Spleen (tissue), 7 donors: Measurements from ENCODE around the gene VAMP2.

ENCODE experiments used
- POLR2A ChIP-seq, 3 donors: fragments of 450-650 bp; IDR thresholded peaks; one replicate each; pipeline ENCODE4 v1.5.1; 2017; ENCODE audit warnings: antibody characterized with exemption in 3 of 3, mild to moderate bottlenecking in 1 of 3
- POLR2AphosphoS5 ChIP-seq, 3 donors: sonication (generic); formaldehyde crosslinking; IDR thresholded peaks; one replicate each; pipeline ENCODE4 v1.5.1; 2017; ENCODE audit warnings: antibody characterized with exemption in 3 of 3
- TF ChIP-seq, protein P1 (sequence below), 11 experiments: fragments of 200-600 bp in 7 of 11; fragments of 450-650 bp in 4 of 11; sonication (generic) in 4 of 11; IDR thresholded peaks in 8 of 11; conservative IDR thresholded peaks in 3 of 11; 1 replicate in 7 of 11; 2 replicates in 4 of 11; pipeline versions ENCODE4 v1.4.0 to v1.8.0; 2016 to 2021; ENCODE audit warnings: antibody characterized with exemption in 11 of 11, inconsistent platforms in 4 of 11, mild to moderate bottlenecking in 1 of 11
- donor health status: DM: no; HTN: no; CAD: no; lungs with moderate emphysema.
- donor health status: DM: no; HTN: no; CAD: no.
- donor health status: DM: no; HTN: no; CAD: no.

DNA sequence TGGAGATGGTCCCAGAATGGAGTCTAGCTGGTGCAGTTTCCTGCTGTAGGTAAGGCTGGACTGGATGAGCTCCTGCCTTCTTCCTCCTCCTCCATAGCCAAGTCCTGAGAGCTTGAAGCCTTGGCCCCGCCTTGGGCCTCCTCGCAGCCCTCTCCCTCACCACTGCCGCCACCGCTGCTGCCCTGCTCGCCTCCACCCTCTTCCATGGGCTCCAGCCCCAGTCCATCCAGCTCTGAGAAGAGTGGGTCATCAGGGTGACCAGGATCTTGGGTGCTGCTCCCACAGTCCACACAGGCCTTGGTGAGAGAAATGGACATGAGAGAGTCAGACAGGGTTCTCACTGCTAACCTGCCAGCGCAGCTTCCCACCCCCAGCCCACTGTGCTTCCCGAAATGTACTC lies 21.7 kb downstream of the VAMP2 start:
- TF ChIP-seq, protein P1, sequence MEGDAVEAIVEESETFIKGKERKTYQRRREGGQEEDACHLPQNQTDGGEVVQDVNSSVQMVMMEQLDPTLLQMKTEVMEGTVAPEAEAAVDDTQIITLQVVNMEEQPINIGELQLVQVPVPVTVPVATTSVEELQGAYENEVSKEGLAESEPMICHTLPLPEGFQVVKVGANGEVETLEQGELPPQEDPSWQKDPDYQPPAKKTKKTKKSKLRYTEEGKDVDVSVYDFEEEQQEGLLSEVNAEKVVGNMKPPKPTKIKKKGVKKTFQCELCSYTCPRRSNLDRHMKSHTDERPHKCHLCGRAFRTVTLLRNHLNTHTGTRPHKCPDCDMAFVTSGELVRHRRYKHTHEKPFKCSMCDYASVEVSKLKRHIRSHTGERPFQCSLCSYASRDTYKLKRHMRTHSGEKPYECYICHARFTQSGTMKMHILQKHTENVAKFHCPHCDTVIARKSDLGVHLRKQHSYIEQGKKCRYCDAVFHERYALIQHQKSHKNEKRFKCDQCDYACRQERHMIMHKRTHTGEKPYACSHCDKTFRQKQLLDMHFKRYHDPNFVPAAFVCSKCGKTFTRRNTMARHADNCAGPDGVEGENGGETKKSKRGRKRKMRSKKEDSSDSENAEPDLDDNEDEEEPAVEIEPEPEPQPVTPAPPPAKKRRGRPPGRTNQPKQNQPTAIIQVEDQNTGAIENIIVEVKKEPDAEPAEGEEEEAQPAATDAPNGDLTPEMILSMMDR (IDR thresholded peaks at IDR 0.05 in 8 of 11, conservative IDR thresholded peaks at IDR 0.05 in 3 of 11): no peak
- TF ChIP-seq POLR2A (IDR thresholded peaks at IDR 0.05) (no peak), POLR2AphosphoS5 (IDR thresholded peaks at IDR 0.05) (peak in 2 of 3 donors; percentile 38 to 57)
